HepG2 (cell line): ENCODE measurements around the gene ARHGEF4.

Experiments used
- ISL2 ChIP-seq: sonication (generic); formaldehyde crosslinking; IDR thresholded peaks from 2 replicates; pipeline ENCODE4 v1.5.0; 2020; ENCODE audit warnings: missing genetic modification reagents
- NFE2L1 ChIP-seq: sonication (generic); formaldehyde crosslinking; IDR thresholded peaks from 2 replicates; pipeline ENCODE4 v1.4.0; 2020; ENCODE audit warnings: missing genetic modification reagents, mild to moderate bottlenecking, borderline replicate concordance
- PHB2 ChIP-seq: fragments of 450-650 bp; IDR thresholded peaks from 2 replicates; pipeline ENCODE4 v1.6.1; 2018; ENCODE audit not compliant: partially characterized antibody
- SNAPC2 ChIP-seq: sonication (generic); formaldehyde crosslinking; IDR thresholded peaks from 2 replicates; pipeline ENCODE4 v1.8.1; 2022; ENCODE audit warnings: mild to moderate bottlenecking, missing genetic modification reagents
- SP1 ChIP-seq, 2 experiments: fragments of 450-650 bp in 1 of 2; sonication (generic) in 1 of 2; formaldehyde crosslinking in 1 of 2; IDR thresholded peaks; 2 replicates each; pipeline versions ENCODE4 v1.4.0 to v1.6.1; 2016 to 2020; ENCODE audit warnings: missing genetic modification reagents in 1 of 2
- TF ChIP-seq, protein P1 (sequence below): sonication (generic); formaldehyde crosslinking; IDR thresholded peaks from 2 replicates; pipeline ENCODE4 v1.5.0; 2020; ENCODE audit warnings: mild to moderate bottlenecking, missing genetic modification reagents, moderate library complexity
- TF ChIP-seq, protein P2 (sequence below): sonication (generic); formaldehyde crosslinking; IDR thresholded peaks from 2 replicates; pipeline ENCODE4 v1.8.0; 2022; ENCODE audit warnings: missing genetic modification reagents, mild to moderate bottlenecking, moderate library complexity, borderline replicate concordance

DNA sequence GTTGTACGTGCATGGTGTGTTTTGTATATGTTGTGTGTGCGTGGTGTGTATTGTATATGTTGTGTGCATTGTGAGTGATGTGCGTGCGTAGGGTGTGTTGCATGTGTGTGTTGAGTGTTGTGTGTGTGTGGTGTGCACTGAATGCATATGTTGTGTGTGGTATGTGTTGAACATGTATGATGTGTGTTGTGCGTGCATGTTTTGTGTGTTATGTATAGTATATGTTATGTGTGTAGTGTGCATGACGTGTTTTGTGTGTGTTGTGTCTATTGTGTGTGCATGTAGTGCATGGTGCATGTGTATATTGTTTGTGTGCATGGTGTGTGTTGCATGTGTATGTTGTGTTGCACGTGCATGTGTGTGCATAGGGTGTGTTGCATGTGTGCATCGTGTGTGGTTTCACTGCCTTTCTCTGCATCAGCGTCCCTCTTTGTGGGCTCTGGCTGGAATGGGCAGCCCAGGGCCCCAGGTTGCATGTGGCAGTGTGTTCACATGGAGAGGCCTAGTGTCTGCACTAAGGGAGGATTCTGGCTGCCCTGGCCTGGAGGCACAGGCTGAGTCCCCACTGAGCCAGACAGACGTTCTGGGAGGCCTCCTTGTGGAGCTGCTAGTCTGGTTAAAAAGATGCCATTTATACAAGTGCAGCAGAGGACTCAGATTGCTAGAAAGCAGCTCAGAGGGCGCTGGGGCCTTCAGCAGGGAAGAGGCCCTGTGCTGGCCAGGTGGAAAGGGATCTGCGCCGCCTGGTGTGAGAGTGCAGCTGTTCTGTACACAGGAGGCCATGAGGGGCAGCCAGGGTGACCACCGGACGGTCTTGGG, 149.3 kb downstream of the ARHGEF4 start:
- TF ChIP-seq, protein P1, sequence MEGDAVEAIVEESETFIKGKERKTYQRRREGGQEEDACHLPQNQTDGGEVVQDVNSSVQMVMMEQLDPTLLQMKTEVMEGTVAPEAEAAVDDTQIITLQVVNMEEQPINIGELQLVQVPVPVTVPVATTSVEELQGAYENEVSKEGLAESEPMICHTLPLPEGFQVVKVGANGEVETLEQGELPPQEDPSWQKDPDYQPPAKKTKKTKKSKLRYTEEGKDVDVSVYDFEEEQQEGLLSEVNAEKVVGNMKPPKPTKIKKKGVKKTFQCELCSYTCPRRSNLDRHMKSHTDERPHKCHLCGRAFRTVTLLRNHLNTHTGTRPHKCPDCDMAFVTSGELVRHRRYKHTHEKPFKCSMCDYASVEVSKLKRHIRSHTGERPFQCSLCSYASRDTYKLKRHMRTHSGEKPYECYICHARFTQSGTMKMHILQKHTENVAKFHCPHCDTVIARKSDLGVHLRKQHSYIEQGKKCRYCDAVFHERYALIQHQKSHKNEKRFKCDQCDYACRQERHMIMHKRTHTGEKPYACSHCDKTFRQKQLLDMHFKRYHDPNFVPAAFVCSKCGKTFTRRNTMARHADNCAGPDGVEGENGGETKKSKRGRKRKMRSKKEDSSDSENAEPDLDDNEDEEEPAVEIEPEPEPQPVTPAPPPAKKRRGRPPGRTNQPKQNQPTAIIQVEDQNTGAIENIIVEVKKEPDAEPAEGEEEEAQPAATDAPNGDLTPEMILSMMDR: no peak
- TF ChIP-seq, protein P2, sequence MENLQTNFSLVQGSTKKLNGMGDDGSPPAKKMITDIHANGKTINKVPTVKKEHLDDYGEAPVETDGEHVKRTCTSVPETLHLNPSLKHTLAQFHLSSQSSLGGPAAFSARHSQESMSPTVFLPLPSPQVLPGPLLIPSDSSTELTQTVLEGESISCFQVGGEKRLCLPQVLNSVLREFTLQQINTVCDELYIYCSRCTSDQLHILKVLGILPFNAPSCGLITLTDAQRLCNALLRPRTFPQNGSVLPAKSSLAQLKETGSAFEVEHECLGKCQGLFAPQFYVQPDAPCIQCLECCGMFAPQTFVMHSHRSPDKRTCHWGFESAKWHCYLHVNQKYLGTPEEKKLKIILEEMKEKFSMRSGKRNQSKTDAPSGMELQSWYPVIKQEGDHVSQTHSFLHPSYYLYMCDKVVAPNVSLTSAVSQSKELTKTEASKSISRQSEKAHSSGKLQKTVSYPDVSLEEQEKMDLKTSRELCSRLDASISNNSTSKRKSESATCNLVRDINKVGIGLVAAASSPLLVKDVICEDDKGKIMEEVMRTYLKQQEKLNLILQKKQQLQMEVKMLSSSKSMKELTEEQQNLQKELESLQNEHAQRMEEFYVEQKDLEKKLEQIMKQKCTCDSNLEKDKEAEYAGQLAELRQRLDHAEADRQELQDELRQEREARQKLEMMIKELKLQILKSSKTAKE (CRISPR knock-in tag): no peak
- TF ChIP-seq ISL2 (CRISPR knock-in tag) (no peak), NFE2L1 (no peak), SNAPC2 (CRISPR knock-in tag) (no peak), SP1 (IDR thresholded peaks at IDR 0.05) (no peak), SP1 (CRISPR knock-in tag; IDR thresholded peaks at IDR 0.05) (no peak), PHB2 (no peak)
